ENCODE measurements around the gene SYNM.

Gene SYNM

GRCh38 chr15:99085413-99086326, 19.2 kb upstream of the SYNM start:
- no peak for DNase-seq

DNA sequence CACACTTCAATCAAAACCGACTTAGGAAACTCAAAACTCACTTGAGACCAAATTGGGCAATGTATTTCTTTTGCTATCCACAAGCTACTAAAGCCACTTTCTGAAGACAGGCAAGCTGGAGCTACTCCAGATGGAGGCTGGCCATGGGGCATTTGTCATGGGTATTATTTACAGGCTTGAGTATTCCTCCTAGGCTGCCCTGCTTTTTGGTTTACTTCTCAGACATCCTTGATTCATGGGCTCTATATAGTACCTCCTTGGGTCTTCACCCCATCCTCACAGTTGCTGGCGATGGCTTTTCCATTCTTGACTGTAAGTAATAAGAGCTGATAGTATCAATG, 18.6 kb upstream of the SYNM start:
- no peak for DNase-seq

- no peak for DNase-seq
Measured at GRCh38 chr15:99087405-99087943, 17.4 kb upstream of the SYNM start.

- no peak for DNase-seq
Measured at GRCh38 chr15:99090011-99090699, 14.7 kb upstream of the SYNM start.

DNA sequence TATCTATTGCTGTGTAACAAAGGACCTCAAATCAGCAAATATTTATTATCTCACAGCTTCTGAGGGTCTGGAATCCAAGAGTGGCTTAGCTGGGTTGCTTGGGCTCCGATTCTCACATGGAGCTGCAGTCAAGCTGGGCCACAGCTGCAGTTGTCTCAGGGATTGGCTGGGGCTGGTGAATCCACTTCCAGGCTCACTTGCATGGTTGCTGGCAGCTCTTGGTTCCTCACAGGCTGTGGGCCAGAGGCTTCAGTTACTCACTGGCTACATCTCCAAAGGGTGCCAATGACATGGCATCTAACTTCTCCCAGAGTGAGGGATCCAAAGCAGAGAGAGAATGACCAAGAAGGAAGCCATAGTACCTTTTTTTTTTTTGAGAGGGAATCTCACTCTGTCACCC, 13.9 kb upstream of the SYNM start:
- DNase-seq, result no peak

DNA sequence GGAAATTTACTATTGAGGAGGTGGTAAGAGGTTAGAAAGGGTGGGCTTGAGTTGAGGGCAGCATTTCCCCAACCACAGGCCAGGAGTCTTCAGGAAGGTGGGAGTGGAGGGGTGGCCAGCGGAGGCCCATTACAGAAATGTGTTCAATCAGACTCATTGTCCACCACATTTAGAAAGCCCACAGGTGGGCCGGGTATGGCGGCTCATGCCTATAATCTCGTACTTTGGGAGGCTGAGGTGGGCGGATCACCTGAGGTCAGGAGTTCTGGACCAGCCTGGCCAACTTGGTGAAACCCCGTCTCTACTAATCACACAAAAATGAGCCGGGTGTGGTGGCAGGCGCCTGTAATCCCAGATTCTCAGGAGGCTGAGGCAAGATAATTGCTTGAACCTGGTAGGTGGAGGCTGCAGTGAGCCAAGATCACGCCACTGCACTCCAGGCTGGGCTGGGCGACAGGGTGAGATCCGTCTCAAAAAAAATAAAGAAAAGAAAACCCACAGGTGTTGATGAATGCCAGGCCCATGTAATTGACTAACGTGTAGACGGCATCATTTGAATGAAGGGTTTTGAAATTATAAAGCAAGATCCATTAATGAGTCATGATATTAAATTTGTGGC, 12.2 kb upstream of the SYNM start:
- DNase-seq, result no peak

DNA sequence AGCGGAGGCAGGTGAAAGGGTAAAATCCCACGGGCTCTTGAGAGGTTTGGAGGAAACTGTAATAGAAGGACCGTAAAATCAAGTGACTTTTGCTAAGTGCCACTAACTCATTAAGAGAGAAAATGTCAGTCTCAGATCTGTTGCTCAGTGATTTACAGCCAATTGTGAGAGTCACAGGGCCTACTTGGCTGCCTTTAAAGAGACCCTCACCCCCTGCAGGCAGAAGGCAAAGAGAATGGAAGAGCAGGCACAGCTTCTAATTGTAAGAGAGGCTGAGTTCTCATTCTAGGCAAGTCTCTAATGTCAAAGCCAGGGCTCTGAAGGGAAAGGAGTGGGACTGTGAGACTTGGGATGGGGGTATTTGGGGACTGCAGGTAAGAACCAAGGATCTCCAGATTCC, 9.3 kb upstream of the SYNM start:
- no peak for DNase-seq

DNA sequence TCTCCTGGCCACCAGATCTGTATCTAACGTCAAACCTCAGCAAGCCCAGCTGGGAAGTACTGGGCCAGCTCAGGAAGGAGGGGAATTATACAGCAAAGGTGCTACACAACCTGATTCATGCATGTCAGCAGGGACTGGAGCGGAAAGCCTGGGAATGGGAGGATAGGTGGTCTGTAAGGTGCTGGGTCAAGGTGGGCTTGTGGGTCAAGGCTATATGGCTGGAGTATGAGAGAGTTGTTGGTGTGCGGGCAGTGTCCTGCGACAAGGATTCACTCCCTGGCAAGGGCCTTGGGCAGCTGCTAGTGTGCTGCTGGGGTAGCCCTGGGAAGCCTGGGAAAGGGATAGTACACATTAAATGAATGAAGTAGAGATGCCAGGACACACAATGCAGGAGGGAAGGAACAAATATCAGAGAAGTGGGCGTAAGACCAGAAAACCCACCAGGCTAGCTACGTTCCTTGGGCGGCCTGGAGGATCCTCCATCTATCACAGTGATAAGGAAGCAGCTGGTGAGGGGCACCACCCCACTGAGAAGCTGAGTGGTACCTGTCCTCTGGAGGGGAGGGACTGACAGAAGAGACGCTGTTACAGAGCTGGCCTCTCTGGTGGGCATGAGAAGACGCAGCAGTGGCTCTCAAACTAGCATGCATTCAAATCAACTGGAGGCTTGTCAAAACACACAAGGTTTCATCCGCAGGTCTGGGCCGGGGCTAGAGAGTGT, 8.5 kb upstream of the SYNM start:
- DNase-seq, result no peak

DNA sequence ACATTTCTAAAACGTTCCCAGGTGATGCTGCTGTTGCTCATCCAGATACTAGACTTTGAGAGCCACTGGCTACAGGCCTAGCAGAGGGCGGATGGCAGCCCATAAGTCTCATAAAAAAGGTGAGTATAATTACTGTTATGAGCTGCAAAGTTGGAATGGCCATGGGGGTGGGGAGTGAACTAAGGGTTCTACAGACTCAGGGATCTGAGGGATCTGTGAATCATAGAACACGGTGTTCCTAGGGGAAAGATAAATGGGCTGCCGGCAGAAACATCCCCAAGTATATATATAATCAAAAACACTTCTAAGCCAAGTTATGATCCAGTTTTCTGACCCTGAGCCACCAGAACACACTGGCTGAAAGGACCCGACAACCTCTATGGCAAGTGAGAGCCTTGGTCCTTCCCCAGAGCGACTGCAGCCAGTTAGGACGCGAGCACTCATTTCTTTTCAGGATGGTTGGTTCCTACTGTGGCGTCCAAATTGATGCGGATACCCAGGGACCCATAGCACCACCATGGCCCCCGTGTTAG, 7.9 kb upstream of the SYNM start:
- DNase-seq, result no peak

DNA sequence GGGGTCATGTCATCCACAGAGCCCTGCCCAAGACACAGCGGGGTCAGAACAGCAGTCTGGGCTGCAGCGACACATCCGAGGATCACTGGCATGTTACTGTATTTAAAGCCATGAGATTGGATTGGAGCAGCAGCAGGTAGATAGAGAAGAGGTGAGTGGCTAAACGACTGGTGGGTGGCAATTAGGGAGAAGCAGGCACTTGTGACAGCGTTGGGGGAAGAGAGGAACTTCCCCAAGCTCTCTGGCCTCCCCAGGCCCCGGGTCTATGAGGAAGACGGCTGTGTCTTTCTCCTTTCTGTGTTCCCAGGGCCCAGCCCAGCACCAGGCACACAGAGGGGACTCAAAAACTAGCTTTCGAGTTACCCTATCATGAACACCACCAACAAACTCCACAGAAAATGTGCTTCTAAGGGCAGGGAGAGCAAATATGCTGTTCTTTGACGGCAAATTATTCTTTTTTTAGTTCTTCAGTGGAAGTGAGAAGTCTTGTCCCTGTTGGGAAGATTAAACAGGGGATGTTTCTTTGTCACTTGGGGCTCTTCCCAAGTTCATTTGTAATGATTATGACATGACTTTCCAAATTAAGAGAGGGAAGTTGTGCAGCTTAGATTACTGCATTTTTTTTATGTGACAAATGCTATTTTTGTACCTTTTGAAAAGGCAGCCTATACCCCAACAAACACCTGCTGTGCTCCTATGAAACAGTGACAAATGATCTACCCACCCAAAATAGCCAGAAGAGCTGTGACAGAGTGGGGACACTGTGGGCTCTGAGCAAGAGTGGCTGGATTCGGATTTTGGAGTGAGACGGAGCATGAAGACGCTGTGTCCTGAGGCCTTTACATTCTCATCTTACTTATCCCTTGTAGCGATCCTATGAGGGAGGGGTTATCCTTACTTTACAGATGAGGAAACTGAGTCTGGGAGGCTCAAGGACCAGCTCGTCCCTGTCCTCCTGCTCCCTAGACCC, 7.2 kb upstream of the SYNM start:
- DNase-seq, result no peak

DNA sequence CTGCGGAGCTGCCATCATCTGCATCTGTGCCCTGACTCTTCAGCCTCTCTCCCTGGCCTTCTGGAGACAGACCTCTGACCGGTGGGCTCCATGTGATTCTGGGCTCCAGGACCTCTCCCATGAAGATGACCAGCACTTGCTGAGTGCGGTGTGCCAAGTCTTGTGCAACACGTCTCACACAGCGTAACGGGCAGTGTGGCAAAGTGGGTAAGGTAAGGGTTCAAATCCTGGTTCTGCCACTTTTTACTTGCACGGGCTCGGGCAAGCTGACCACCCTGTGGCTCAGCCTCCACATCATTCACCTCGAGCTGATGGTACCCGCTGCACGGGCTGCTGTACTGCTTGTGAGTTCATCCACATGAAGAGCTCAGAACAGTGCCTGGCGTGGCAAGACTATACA, 6.5 kb upstream of the SYNM start:
- no peak for DNase-seq

- no peak for DNase-seq
Measured at GRCh38 chr15:99098991-99099390, 5.9 kb upstream of the SYNM start.

- no peak for DNase-seq
Measured at GRCh38 chr15:99099661-99100060, 5.2 kb upstream of the SYNM start.

DNA sequence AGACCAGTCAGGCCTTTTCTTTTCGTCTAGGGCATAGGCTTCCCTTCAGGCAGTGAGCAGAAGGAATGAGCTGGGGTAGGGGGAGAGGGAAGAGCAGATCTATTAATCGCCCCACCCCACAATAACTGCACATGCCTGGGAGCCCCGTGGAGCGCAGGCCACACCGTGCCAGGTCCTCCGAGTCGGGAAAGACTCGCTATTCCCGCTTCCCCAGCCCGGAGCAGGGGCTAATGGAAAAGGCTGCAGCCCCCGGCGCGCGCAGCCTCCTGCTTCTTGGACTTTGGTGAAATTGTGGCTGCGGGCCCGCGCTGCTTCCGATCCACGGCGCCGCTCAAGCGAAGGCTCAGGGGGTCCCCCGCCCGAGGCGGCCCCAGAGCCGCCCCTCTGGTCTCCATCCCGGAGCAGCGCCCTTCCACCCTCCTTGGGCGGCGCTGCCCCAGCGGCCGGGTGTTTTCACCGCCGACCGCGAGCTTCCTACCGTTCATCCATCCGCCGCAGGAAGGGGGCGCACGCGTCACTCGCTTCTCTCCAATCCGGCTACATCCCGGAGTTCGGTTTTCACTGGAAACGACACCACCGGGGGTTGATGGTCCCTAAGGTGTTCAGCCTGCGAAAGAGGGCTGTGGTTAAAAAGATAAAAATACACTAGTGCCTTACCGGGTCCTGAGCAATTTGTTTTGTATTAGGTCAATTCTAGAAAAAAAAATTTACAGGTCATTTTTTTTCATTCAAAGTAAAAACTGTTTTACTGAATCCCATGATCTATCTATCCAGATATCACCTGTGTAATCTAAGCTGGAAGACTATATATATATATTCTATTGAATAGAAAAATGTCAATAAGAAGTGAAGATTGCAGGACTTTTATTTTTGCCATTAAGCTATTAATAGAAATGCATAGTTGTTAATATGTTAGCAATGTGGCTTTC, 4.4 kb upstream of the SYNM start:
- DNase-seq, result peak; percentile 30

DNA sequence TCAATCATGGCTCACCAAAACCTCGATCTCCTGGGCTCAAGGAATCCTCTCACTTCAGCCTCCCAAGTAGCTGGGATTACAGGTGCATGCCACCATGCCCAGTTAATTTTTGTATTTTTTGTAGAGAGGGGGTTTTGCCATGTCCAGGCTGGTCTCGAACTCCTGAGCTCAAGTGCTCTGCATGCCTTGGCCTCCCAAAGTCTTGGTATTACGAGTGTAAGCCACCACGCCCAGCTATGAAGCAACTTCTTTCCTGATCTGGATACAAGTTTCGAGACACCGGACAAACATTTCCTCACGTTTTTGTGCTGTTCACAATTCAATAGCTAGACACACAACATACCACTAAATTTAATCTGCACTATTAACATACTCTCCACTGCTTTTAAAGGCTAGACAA, 3.4 kb upstream of the SYNM start:
- DNase-seq, result no peak

DNA sequence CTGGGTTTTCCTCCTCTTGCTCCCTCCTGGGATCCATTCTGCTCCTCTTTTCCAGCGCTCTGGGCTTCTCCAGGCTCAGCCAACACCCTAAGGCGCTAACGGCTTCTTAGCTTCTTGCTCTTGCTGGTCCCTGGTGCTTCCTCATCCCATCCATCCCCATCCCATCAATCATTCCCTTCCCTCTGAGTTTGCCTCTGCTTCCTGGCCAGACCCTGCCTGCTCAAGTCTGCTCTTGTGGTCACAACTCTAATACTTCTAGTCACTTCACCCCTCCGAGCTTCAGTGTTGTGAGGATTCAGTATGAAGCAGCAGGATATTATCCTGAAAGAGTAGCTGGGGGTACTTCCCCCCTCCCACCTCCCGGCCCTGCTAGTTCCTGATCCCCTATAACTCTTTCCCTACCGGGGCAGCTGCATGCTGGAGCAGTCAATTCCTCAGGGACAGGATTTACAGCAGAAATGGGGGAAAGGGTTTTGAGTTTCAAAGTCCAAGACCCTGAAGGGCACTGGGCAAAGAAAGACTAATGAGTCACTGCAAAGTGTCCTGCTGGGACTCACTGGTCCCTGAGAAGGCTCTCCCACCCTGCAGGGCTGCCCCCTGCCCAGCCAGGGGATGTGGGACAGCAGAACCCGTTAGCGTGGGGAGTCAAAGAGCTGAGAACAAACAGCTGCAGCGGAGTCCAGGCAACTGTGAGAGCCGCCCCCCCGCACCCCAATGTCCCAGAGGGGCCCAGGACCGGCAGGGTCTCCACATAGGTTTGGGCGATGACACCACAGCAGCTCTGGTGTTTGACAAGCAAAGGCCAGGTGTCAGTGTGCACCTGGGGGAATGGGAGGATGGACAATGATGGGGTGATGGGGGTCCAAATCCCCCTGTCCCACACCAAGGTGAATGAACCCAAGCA, 2.3 kb upstream of the SYNM start:
- no peak for DNase-seq

DNA sequence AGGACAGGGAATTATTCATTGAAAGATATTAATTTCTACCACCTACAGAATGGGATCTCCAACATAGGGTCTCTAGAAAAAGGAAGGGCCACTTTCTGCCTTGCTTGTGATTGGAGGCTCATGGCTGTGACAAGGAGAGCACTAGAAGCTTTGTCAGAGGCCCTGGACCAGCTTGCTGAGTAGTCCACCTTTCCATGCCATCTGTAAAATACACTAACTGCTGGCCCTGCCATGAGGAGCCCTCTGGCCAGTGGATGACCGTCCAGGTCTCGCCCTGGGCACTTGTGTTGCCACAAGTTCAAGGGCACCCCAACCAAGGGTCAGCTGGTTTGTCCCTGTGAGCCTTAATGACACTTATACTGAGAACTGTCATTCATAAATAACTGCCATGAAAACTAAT, 1.6 kb upstream of the SYNM start:
- DNase-seq, result no peak

DNA sequence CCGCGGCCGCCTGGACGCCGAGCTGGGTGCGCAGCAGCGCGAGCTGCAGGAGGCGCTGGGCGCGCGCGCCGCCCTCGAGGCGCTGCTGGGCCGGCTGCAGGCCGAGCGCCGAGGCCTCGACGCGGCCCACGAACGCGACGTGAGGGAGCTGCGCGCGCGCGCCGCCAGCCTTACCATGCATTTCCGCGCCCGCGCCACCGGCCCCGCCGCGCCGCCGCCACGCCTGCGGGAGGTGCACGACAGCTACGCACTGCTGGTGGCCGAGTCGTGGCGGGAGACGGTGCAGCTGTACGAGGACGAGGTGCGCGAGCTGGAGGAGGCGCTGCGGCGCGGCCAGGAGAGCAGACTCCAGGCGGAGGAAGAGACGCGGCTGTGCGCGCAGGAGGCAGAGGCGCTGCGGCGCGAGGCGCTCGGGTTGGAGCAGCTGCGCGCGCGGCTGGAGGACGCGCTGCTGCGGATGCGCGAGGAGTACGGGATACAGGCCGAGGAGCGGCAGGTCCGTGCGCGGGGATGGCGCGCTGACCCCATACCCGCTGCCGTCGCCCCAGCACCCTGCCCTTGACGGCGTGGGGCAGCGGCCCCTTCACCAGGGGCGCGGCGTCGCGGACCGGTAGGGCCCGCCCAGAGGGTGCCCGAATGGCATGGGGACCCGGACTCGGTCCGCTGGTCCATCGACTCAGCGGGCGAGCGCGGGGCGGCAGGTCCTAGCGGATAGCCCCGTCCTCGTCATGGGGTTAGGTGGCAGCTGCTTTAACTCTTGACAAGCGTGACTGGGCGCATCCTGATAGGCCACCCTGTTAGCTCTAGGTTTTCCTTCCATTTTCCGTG, 848 bp downstream of the SYNM start:
- peak; percentile 53 for DNase-seq

Measured in NCI-H524 treated with DMSO at 0.1 percent for 48 hours (cell line).